Stimulated activated CD8-positive, alpha-beta memory T cell treated with anti-CD3 and anti-CD28 coated beads, Interleukin-4, amount 100 ng/mL, for 24 hours (primary cell): ENCODE measurements around the gene NMT1.
"Not testable (repeated sequence)": the region's sequence is repeated elsewhere in the genome, so short reads cannot be mapped to it uniquely, and the experiment has no call there.

ENCODE experiments used
- DNase-seq: peaks from one replicate; pipeline ENCODE4 v3.0.0-alpha.2; 2020; ENCODE audit warnings: low read depth

NMT1 gene

GRCh38 chr17:45036691-45037090, 24.4 kb upstream of the NMT1 start:
- DNase-seq = no peak

GRCh38 chr17:45038728-45039634, 22.1 kb upstream of the NMT1 start:
- DNase-seq = no peak

- DNase-seq = no peak
These were observed 20.7 kb upstream of the NMT1 start for GRCh38 chr17:45040459-45040858.

- DNase-seq = no peak
These were observed 18.6 kb upstream of the NMT1 start for GRCh38 chr17:45042346-45043120.

GRCh38 chr17:45043813-45044540, 17.1 kb upstream of the NMT1 start:
- no peak for DNase-seq

- DNase-seq = no peak
These were observed 14.5 kb upstream of the NMT1 start for GRCh38 chr17:45046537-45047125.

GRCh38 chr17:45048795-45049563, 12.1 kb upstream of the NMT1 start:
- DNase-seq = no peak

- peak; percentile 15 for DNase-seq
These were observed 10.5 kb upstream of the NMT1 start for GRCh38 chr17:45050481-45051059.

GRCh38 chr17:45051060-45051719, 9.9 kb upstream of the NMT1 start, which contains the start of gene DCAKD:
TSS of gene DCAKD (minus strand) at chr17:45051632. CDS start at chr17:45034885, 16,747 bp downstream.
- peak; percentile 85 for DNase-seq

GRCh38 chr17:45051720-45052051, 9.4 kb upstream of the NMT1 start:
- DNase-seq = not testable (repeated sequence)

- DNase-seq = peak; percentile 7
These were observed 8.9 kb upstream of the NMT1 start for GRCh38 chr17:45052052-45052772.

GRCh38 chr17:45060382-45060796, 728 bp upstream of the NMT1 start:
- no peak for DNase-seq

GRCh38 chr17:45061606-45062205, 589 bp downstream of the NMT1 start:
- DNase-seq = no peak

- DNase-seq = no peak
These were observed 2.1 kb downstream of the NMT1 start for GRCh38 chr17:45063198-45063597.

- DNase-seq = no peak
These were observed 6.5 kb downstream of the NMT1 start for GRCh38 chr17:45067637-45068036.

- DNase-seq = no peak
These were observed 8.9 kb downstream of the NMT1 start for GRCh38 chr17:45070001-45070400.

GRCh38 chr17:45070809-45071208, 9.7 kb downstream of the NMT1 start:
- no peak for DNase-seq

GRCh38 chr17:45073414-45074070, 12.4 kb downstream of the NMT1 start:
- DNase-seq = no peak

GRCh38 chr17:45077643-45078042, 16.5 kb downstream of the NMT1 start:
- DNase-seq = no peak
